ENCODE measurements around the gene CABP1. TPM values are rescaled to one million over a fixed set of nuclear protein-coding genes. Genes with fewer than 3 reads are reported as not detected.
A peak's percentile ranks its signal among the peaks of the same experiment; 100 is the strongest.

Gene CABP1
- total RNA-seq, 1 donor from 2014 or later, result 0.52 TPM

DNA sequence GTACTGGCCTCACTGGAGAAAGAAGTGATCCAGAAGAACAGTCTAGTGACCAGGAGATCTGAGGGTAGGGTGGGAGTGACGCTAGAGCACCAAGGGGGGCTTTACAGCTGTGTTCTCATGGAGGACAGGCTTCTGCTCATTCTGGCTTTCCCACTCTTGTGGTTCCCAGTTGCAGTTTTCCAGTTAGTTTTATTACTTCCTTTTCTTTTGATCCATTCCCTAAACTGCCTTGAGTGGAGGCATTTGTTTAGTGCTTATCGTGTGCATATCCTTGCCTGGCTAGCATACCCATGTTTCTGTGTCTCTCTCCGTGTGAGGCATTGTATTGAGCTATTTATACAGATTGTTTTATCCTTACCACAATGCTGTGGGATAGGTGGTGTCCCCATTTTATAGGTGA, 50.6 kb downstream of the CABP1 start:
- H3K4me1 ChIP-seq (ENCODE audit: control insufficient read depth in 3 of 3, insufficient read depth in 3 of 3, low read length in 3 of 3), result peaks cover 55 to 61% (median 59%) of the 10 kb centered on the region in 3 donors
- H3K9me3 ChIP-seq (ENCODE audit: control insufficient read depth in 3 of 3, low read length in 3 of 3), result no peaks in the 10 kb centered on the region
- H3K4me3 ChIP-seq (ENCODE audit: low read length in 3 of 3), result peak overlapping the region in 2 of 3 donors; percentile 1 to 17
- H3K27ac ChIP-seq (ENCODE audit: low read depth, low read length), result peak overlapping the region; percentile 10
- peaks cover 10 to 24% (median 23%) of the 10 kb centered on the region in 3 donors for H3K36me3 ChIP-seq (ENCODE audit: control insufficient read depth in 3 of 3, insufficient read depth in 3 of 3, low read length in 3 of 3)
- no peaks in the 10 kb centered on the region for H3K27me3 ChIP-seq (ENCODE audit: control insufficient read depth in 3 of 3, insufficient read depth in 3 of 3, low read length in 3 of 3)
- peak overlapping the region in 2 of 3 donors; percentile 18 to 66 for H3K9ac ChIP-seq (ENCODE audit: low read depth in 1 of 3, low read length in 3 of 3)

DNA sequence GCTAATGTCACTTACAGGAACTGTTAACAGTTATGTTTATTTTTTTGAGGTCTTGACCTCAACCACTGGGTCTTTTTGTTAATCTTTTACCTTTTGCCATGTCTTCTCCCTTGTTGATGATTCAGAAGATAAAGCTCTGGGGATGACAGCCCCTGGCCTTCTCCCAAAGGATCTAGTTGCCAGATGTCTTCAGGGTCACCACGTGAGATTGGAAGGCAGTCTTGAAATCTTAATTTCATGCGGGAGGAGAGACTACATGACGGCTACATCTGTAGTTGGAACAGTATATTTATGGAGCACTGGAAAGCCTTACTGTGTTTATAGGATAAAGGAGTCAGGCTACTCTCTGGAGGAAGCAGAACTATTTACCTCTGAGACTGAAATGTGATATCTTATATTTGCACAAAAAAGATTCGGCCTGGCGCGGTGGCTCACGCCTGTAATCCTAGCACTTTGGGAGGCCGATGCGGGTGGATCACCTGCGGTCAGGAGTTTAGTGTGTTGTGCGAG, 52.2 kb downstream of the CABP1 start:
- Histone ChIP-seq H3K4me1 (ENCODE audit: control insufficient read depth in 3 of 3, insufficient read depth in 3 of 3, low read length in 3 of 3) (peaks cover 60 to 66% (median 62%) of the 10 kb centered on the region in 3 donors), H3K9ac (ENCODE audit: low read depth in 1 of 3, low read length in 3 of 3) (no peak overlapping the region), H3K4me3 (ENCODE audit: low read length in 3 of 3) (no peak overlapping the region), H3K27ac (ENCODE audit: low read depth, low read length) (peak overlapping the region; percentile 45), H3K9me3 (ENCODE audit: control insufficient read depth in 3 of 3, low read length in 3 of 3) (no peaks in the 10 kb centered on the region), H3K27me3 (ENCODE audit: control insufficient read depth in 3 of 3, insufficient read depth in 3 of 3, low read length in 3 of 3) (no peaks in the 10 kb centered on the region), H3K36me3 (ENCODE audit: control insufficient read depth in 3 of 3, insufficient read depth in 3 of 3, low read length in 3 of 3) (peaks cover 23 to 39% (median 37%) of the 10 kb centered on the region in 3 donors)

DNA sequence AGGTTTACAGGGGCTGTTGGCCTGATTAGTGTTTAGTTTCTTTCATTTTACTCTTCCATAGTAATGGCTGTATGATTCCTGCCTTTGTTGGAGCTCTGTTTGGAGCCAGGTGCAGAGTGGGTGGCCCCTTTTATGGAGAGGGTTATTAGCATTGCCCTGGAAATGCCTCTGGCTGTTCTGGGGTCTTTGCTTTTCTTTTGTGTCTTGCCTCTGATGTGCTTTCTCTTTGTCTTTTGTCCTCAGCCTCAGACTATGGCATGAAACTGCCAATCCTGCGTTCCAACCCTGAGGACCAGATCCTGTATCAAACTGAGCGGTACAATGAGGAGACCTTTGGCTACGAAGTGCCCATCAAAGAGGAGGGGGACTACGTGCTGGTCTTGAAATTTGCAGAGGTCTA, 53.4 kb downstream of the CABP1 start:
- Histone ChIP-seq H3K36me3 (ENCODE audit: control insufficient read depth in 3 of 3, insufficient read depth in 3 of 3, low read length in 3 of 3) (peaks cover 25 to 47% (median 47%) of the 10 kb centered on the region in 3 donors), H3K9ac (ENCODE audit: low read depth in 1 of 3, low read length in 3 of 3) (no peak overlapping the region), H3K27ac (ENCODE audit: low read depth, low read length) (no peak overlapping the region), H3K9me3 (ENCODE audit: control insufficient read depth in 3 of 3, low read length in 3 of 3) (no peaks in the 10 kb centered on the region), H3K4me1 (ENCODE audit: control insufficient read depth in 3 of 3, insufficient read depth in 3 of 3, low read length in 3 of 3) (peaks cover 61 to 65% (median 62%) of the 10 kb centered on the region in 3 donors), H3K27me3 (ENCODE audit: control insufficient read depth in 3 of 3, insufficient read depth in 3 of 3, low read length in 3 of 3) (no peaks in the 10 kb centered on the region), H3K4me3 (ENCODE audit: low read length in 3 of 3) (no peak overlapping the region)

DNA sequence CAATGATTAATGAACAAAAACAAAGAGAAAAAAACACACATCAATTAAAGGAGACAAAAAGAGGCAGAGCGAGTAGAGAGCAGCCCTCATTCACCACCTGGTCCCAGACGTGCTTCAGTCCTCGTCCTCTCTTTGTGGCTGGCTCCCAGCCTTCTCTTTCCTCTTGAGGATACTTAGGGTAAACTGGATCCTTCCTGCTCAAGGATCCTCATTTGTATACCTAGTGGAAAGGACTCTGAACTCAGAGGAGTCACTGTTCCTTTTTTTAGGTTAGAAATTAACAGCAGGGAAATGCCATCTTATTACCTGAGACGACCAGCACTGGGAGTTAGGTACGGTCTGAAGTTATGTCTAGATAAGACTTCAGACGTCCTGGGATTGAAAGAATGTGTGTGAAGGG, 56.2 kb downstream of the CABP1 start:
- H3K27me3 ChIP-seq (ENCODE audit: control insufficient read depth in 3 of 3, insufficient read depth in 3 of 3, low read length in 3 of 3), result no peaks in the 10 kb centered on the region
- H3K4me3 ChIP-seq (ENCODE audit: low read length in 3 of 3), result no peak overlapping the region
- no peak overlapping the region for H3K27ac ChIP-seq (ENCODE audit: low read depth, low read length)
- peaks cover 60 to 65% (median 63%) of the 10 kb centered on the region in 3 donors for H3K4me1 ChIP-seq (ENCODE audit: control insufficient read depth in 3 of 3, insufficient read depth in 3 of 3, low read length in 3 of 3)
- no peak overlapping the region for H3K9ac ChIP-seq (ENCODE audit: low read depth in 1 of 3, low read length in 3 of 3)
- H3K36me3 ChIP-seq (ENCODE audit: control insufficient read depth in 3 of 3, insufficient read depth in 3 of 3, low read length in 3 of 3), result peaks cover 31 to 69% (median 64%) of the 10 kb centered on the region in 3 donors
- no peaks in the 10 kb centered on the region for H3K9me3 ChIP-seq (ENCODE audit: control insufficient read depth in 3 of 3, low read length in 3 of 3)

- Histone ChIP-seq H3K27ac (ENCODE audit: low read depth, low read length) (peak overlapping the region; percentile 27), H3K4me3 (ENCODE audit: low read length in 3 of 3) (no peak overlapping the region), H3K36me3 (ENCODE audit: control insufficient read depth in 3 of 3, insufficient read depth in 3 of 3, low read length in 3 of 3) (peaks cover 34 to 75% (median 64%) of the 10 kb centered on the region in 3 donors), H3K9ac (ENCODE audit: low read depth in 1 of 3, low read length in 3 of 3) (no peak overlapping the region), H3K27me3 (ENCODE audit: control insufficient read depth in 3 of 3, insufficient read depth in 3 of 3, low read length in 3 of 3) (no peaks in the 10 kb centered on the region), H3K9me3 (ENCODE audit: control insufficient read depth in 3 of 3, low read length in 3 of 3) (no peaks in the 10 kb centered on the region), H3K4me1 (ENCODE audit: control insufficient read depth in 3 of 3, insufficient read depth in 3 of 3, low read length in 3 of 3) (peaks cover 58 to 61% (median 58%) of the 10 kb centered on the region in 3 donors)
Observed at GRCh38 chr12:120697344-120697743, 56.9 kb downstream of the CABP1 start.

DNA sequence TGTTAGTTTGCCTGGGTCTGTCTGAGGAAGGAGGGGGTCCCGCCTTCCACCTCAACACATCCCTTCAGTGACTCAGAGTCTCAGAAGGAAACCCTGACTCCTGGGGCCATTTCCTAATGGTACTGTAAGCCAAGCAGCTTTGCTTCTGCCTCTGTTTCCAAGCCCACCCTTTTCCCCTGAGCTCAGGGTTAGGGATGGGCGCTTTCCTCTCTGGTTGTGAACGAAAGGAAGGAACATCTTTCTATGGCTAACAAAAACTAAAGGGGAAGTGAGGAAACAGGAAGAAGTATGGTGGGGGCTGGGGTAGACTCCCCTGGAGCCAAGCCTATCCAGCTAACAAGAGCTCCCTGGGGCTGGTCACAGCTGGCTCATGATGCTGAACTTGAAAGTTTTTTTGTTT, 58.2 kb downstream of the CABP1 start:
- Histone ChIP-seq H3K4me1 (ENCODE audit: control insufficient read depth in 3 of 3, insufficient read depth in 3 of 3, low read length in 3 of 3) (peaks cover 51 to 53% (median 52%) of the 10 kb centered on the region in 3 donors), H3K27ac (ENCODE audit: low read depth, low read length) (peak overlapping the region; percentile 16), H3K36me3 (ENCODE audit: control insufficient read depth in 3 of 3, insufficient read depth in 3 of 3, low read length in 3 of 3) (peaks cover 36 to 79% (median 63%) of the 10 kb centered on the region in 3 donors)

DNA sequence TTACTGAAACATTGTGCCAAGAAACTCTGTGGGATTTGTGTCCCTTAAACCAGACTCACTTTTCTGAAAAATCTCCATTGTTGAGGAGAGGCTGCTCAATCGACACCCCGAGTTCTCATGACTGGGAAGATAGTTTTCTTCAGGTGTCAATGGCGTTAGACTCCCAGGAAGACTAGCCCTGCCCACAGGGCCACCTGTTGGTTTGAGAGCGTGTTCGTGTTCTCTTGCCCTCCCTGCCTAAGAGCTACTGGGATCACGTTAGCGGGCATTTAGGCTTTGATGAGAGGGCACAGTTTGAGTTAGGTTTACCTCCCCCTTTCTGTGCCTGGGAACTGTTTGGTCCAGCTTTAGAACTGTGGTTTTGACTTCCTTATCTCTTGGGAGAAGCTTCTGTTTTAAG, 59.1 kb downstream of the CABP1 start:
- Histone ChIP-seq H3K9ac (ENCODE audit: low read depth in 1 of 3, low read length in 3 of 3) (peak overlapping the region in 1 of 3 donors; percentile 9), H3K4me1 (ENCODE audit: control insufficient read depth in 3 of 3, insufficient read depth in 3 of 3, low read length in 3 of 3) (peaks cover 43 to 48% (median 47%) of the 10 kb centered on the region in 3 donors), H3K36me3 (ENCODE audit: control insufficient read depth in 3 of 3, insufficient read depth in 3 of 3, low read length in 3 of 3) (peaks cover 34 to 74% (median 54%) of the 10 kb centered on the region in 3 donors), H3K27ac (ENCODE audit: low read depth, low read length) (peak overlapping the region; percentile 12), H3K27me3 (ENCODE audit: control insufficient read depth in 3 of 3, insufficient read depth in 3 of 3, low read length in 3 of 3) (no peaks in the 10 kb centered on the region), H3K9me3 (ENCODE audit: control insufficient read depth in 3 of 3, low read length in 3 of 3) (no peaks in the 10 kb centered on the region), H3K4me3 (ENCODE audit: low read length in 3 of 3) (no peak overlapping the region)

More for the DNA sequence above, 58.2 kb downstream of the CABP1 start:
- Histone ChIP-seq H3K9me3 (ENCODE audit: control insufficient read depth in 3 of 3, low read length in 3 of 3) (no peaks in the 10 kb centered on the region), H3K9ac (ENCODE audit: low read depth in 1 of 3, low read length in 3 of 3) (no peak overlapping the region), H3K27me3 (ENCODE audit: control insufficient read depth in 3 of 3, insufficient read depth in 3 of 3, low read length in 3 of 3) (no peaks in the 10 kb centered on the region), H3K4me3 (ENCODE audit: low read length in 3 of 3) (no peak overlapping the region)

- H3K36me3 ChIP-seq (ENCODE audit: control insufficient read depth in 3 of 3, insufficient read depth in 3 of 3, low read length in 3 of 3), result peaks cover 28 to 60% (median 41%) of the 10 kb centered on the region in 3 donors
- H3K27ac ChIP-seq (ENCODE audit: low read depth, low read length), result no peak overlapping the region
- no peaks in the 10 kb centered on the region for H3K27me3 ChIP-seq (ENCODE audit: control insufficient read depth in 3 of 3, insufficient read depth in 3 of 3, low read length in 3 of 3)
- H3K4me3 ChIP-seq (ENCODE audit: low read length in 3 of 3), result no peak overlapping the region
- H3K9me3 ChIP-seq (ENCODE audit: control insufficient read depth in 3 of 3, low read length in 3 of 3), result no peaks in the 10 kb centered on the region
- H3K9ac ChIP-seq (ENCODE audit: low read depth in 1 of 3, low read length in 3 of 3), result peak overlapping the region in 1 of 3 donors; percentile 0
- peaks cover 43 to 48% (median 47%) of the 10 kb centered on the region in 3 donors for H3K4me1 ChIP-seq (ENCODE audit: control insufficient read depth in 3 of 3, insufficient read depth in 3 of 3, low read length in 3 of 3)
Observed at GRCh38 chr12:120700886-120701285, 60.5 kb downstream of the CABP1 start.

DNA sequence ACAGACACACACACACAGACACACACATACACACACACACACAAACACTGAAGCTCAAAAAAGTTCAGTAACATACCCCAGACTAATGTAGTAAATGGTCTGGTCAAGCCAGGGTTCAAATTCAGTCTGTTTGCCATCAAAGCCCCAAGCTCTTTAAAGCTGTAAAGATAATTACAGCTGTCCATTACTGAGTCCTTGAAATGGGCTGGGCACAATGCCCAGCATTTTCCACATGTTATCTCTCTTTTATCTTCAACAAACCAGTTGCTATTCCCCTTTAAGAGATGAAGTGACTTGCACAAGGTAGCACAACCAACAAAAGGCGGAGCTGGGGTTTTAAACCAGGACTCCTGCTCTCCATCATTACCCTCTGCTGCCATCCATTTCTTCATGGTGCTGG, 62.2 kb downstream of the CABP1 start:
- Histone ChIP-seq H3K27me3 (ENCODE audit: control insufficient read depth in 3 of 3, insufficient read depth in 3 of 3, low read length in 3 of 3) (no peaks in the 10 kb centered on the region), H3K4me1 (ENCODE audit: control insufficient read depth in 3 of 3, insufficient read depth in 3 of 3, low read length in 3 of 3) (peaks cover 37 to 41% (median 38%) of the 10 kb centered on the region in 3 donors), H3K9me3 (ENCODE audit: control insufficient read depth in 3 of 3, low read length in 3 of 3) (no peaks in the 10 kb centered on the region), H3K9ac (ENCODE audit: low read depth in 1 of 3, low read length in 3 of 3) (no peak overlapping the region), H3K4me3 (ENCODE audit: low read length in 3 of 3) (no peak overlapping the region), H3K27ac (ENCODE audit: low read depth, low read length) (no peak overlapping the region), H3K36me3 (ENCODE audit: control insufficient read depth in 3 of 3, insufficient read depth in 3 of 3, low read length in 3 of 3) (peaks cover 15 to 45% (median 24%) of the 10 kb centered on the region in 3 donors)

GRCh38 chr12:120703311-120703942, 63.0 kb downstream of the CABP1 start:
- Histone ChIP-seq H3K9ac (ENCODE audit: low read depth in 1 of 3, low read length in 3 of 3) (no peak overlapping the region), H3K27me3 (ENCODE audit: control insufficient read depth in 3 of 3, insufficient read depth in 3 of 3, low read length in 3 of 3) (no peaks in the 10 kb centered on the region), H3K27ac (ENCODE audit: low read depth, low read length) (no peak overlapping the region), H3K4me1 (ENCODE audit: control insufficient read depth in 3 of 3, insufficient read depth in 3 of 3, low read length in 3 of 3) (peaks cover 30 to 33% (median 31%) of the 10 kb centered on the region in 3 donors), H3K4me3 (ENCODE audit: low read length in 3 of 3) (no peak overlapping the region), H3K36me3 (ENCODE audit: control insufficient read depth in 3 of 3, insufficient read depth in 3 of 3, low read length in 3 of 3) (peaks cover 13 to 39% (median 21%) of the 10 kb centered on the region in 3 donors), H3K9me3 (ENCODE audit: control insufficient read depth in 3 of 3, low read length in 3 of 3) (no peaks in the 10 kb centered on the region)

Data from skeletal muscle tissue (tissue), 4 donors.